Neuronal stem cell (in vitro differentiated cells): Measurements from ENCODE around the gene RAMP3.
A peak's percentile ranks its signal among the peaks of the same experiment; 100 is the strongest.

Experiments
- DNase-seq: peaks from one replicate; pipeline ENCODE4 v3.0.0-alpha.2; 2013; ENCODE audit warnings: low spot score
- H2AFZ ChIP-seq: one replicate; pipeline ENCODE4 v1.6.1; 2013; ENCODE audit warnings: mild to moderate bottlenecking, low read length, inconsistent platforms
- H2AK5ac ChIP-seq: 2 replicates; pipeline ENCODE4 v1.6.1; 2013; ENCODE audit warnings: low read depth, mild to moderate bottlenecking, inconsistent platforms, low read length, moderate library complexity, mixed read lengths
- H2BK120ac ChIP-seq: 2 replicates; pipeline ENCODE4 v1.6.1; 2013; ENCODE audit warnings: low read depth, mild to moderate bottlenecking, inconsistent platforms, low read length, moderate library complexity, mixed read lengths
- H2BK12ac ChIP-seq: one replicate; pipeline ENCODE4 v1.6.1; 2013; ENCODE audit warnings: low read length, inconsistent platforms
- H2BK15ac ChIP-seq: 2 replicates; pipeline ENCODE4 v1.6.1; 2013; ENCODE audit warnings: mild to moderate bottlenecking, low read length, inconsistent platforms, mixed read lengths
- H2BK5ac ChIP-seq: one replicate; pipeline ENCODE4 v1.6.1; 2013; ENCODE audit warnings: inconsistent platforms, mild to moderate bottlenecking, low read length, moderate library complexity
- H3K14ac ChIP-seq: one replicate; pipeline ENCODE4 v1.6.1; 2013; ENCODE audit warnings: low read length, inconsistent platforms
- H3K18ac ChIP-seq: 2 replicates; pipeline ENCODE4 v1.6.1; 2013; ENCODE audit warnings: low read length, inconsistent platforms
- H3K23ac ChIP-seq: 2 replicates; pipeline ENCODE4 v1.6.1; 2013; ENCODE audit warnings: low read depth, mild to moderate bottlenecking, mixed read lengths, low read length, inconsistent platforms; ENCODE audit not compliant: poor library complexity
- H3K27ac ChIP-seq: replicated peaks from 3 replicates; pipeline ENCODE4 v1.5.1; 2013; ENCODE audit warnings: low read length, inconsistent platforms
- H3K27me3 ChIP-seq, 3 experiments: 2 replicates each; pipeline ENCODE4 v1.6.1; 2013; ENCODE audit warnings: low read length in 3 of 3, mild to moderate bottlenecking in 2 of 3, inconsistent platforms in 1 of 3, low read depth in 1 of 3, mixed read lengths in 1 of 3, moderate library complexity in 1 of 3; ENCODE audit not compliant: control insufficient read depth in 3 of 3, insufficient read depth in 3 of 3
- H3K36me3 ChIP-seq, 2 donors: replicated peaks in 1 of 2; 2 replicates each; pipeline ENCODE4 v1.6.1; 2013; ENCODE audit warnings: low read length in 2 of 2; ENCODE audit not compliant: control insufficient read depth in 2 of 2, insufficient read depth in 2 of 2
- H3K4ac ChIP-seq: 2 replicates; pipeline ENCODE4 v1.6.1; 2013; ENCODE audit warnings: inconsistent platforms, mild to moderate bottlenecking, low read length, moderate library complexity
- H3K4me1 ChIP-seq, 2 donors: 1 replicate in 1 of 2; 2 replicates in 1 of 2; pipeline ENCODE4 v1.6.1; 2013; ENCODE audit warnings: low read length in 2 of 2, low read depth in 1 of 2; ENCODE audit not compliant: control insufficient read depth in 2 of 2, insufficient read depth in 1 of 2
- H3K4me2 ChIP-seq: one replicate; pipeline ENCODE4 v1.6.1; 2013; ENCODE audit warnings: mild to moderate bottlenecking, low read length, inconsistent platforms; ENCODE audit not compliant: insufficient read depth, poor library complexity, severe bottlenecking
- H3K4me3 ChIP-seq, 2 donors: 2 replicates each; pipeline ENCODE4 v1.5.1; 2013; ENCODE audit warnings: low read length in 2 of 2, mild to moderate bottlenecking in 2 of 2, inconsistent platforms in 1 of 2, moderate library complexity in 1 of 2
- H3K79me1 ChIP-seq: one replicate; pipeline ENCODE4 v1.6.1; 2013; ENCODE audit warnings: low read depth, mild to moderate bottlenecking, inconsistent platforms, low read length, moderate library complexity
- H3K9ac ChIP-seq: one replicate; pipeline ENCODE4 v1.6.1; 2013; ENCODE audit warnings: mild to moderate bottlenecking, low read depth, low read length, inconsistent platforms; ENCODE audit not compliant: poor library complexity
- H3K9me3 ChIP-seq, 2 donors: replicated peaks in 1 of 2; 2 replicates each; pipeline versions ENCODE3 to v1.6.1; 2013; ENCODE audit warnings: low read length in 2 of 2, mild to moderate bottlenecking in 2 of 2, inconsistent platforms in 1 of 2, low read depth in 1 of 2, mixed read lengths in 1 of 2, moderate library complexity in 1 of 2; ENCODE audit not compliant: control insufficient read depth in 2 of 2, insufficient read depth in 1 of 2
- H4K8ac ChIP-seq: one replicate; pipeline ENCODE4 v1.6.1; 2013; ENCODE audit warnings: low read depth, mild to moderate bottlenecking, inconsistent platforms, low read length, moderate library complexity
- H4K91ac ChIP-seq: one replicate; pipeline ENCODE4 v1.6.1; 2013; ENCODE audit warnings: low read length, low read depth, mild to moderate bottlenecking, inconsistent platforms; ENCODE audit not compliant: poor library complexity
- WGBS, 2 donors: extraction: QIAGEN DNeasy Blood & Tissue Kit; methylation state at CpG; one replicate each; pipeline ENCODE4 v1.1.7; 2013; ENCODE audit warnings: missing lambda C conversion rate in 2 of 2, mixed read lengths in 1 of 2; ENCODE audit not compliant: insufficient read length in 2 of 2, insufficient replicate concordance in 1 of 2; ENCODE audit errors: extremely low coverage in 2 of 2; 5-methylcytosine and 5-hydroxymethylcytosine counted together

Gene RAMP3

GRCh38 chr7:45165857-45166256, 8.3 kb downstream of the RAMP3 start:
- no peak for DNase-seq
- H4K8ac ChIP-seq, result no peak overlapping the region
- no peaks in the 10 kb centered on the region for H3K4me1 ChIP-seq
- no peak overlapping the region for H3K4ac ChIP-seq
- H4K91ac ChIP-seq, result no peak overlapping the region
- H3K4me3 ChIP-seq, result no peak overlapping the region
- H3K36me3 ChIP-seq, result no peaks in the 10 kb centered on the region
- H3K27me3 ChIP-seq, result peaks cover 0 to 12% (median 0%) of the 10 kb centered on the region in 3 experiments
- H2BK12ac ChIP-seq, result no peak overlapping the region
- WGBS, 2 donors, result no CpG with 5 or more reads among the region's 3 CpGs
- no peak overlapping the region for H3K18ac ChIP-seq
- H2BK5ac ChIP-seq, result no peak overlapping the region
- no peak overlapping the region for H2BK15ac ChIP-seq
- no peak overlapping the region for H2AK5ac ChIP-seq
- no peaks in the 10 kb centered on the region for H3K79me1 ChIP-seq
- H3K27ac ChIP-seq, result no peak overlapping the region
- no peak overlapping the region for H3K4me2 ChIP-seq
- no peak overlapping the region for H3K9ac ChIP-seq
- H3K9me3 ChIP-seq, result no peaks in the 10 kb centered on the region
- no peak overlapping the region for H3K14ac ChIP-seq
- no peak overlapping the region for H3K23ac ChIP-seq
- no peak overlapping the region for H2AFZ ChIP-seq
- no peak overlapping the region for H2BK120ac ChIP-seq

- Histone ChIP-seq H3K4me3 (no peak overlapping the region), H3K79me1 (no peaks in the 10 kb centered on the region), H2AK5ac (no peak overlapping the region), H3K18ac (no peak overlapping the region), H3K14ac (no peak overlapping the region), H3K27me3 (peaks cover 0 to 2% (median 0%) of the 10 kb centered on the region in 3 experiments), H3K4me2 (no peak overlapping the region), H3K9me3 (no peaks in the 10 kb centered on the region), H4K8ac (no peak overlapping the region), H3K4me1 (no peaks in the 10 kb centered on the region), H2BK120ac (no peak overlapping the region), H3K36me3 (no peaks in the 10 kb centered on the region), H3K9ac (no peak overlapping the region), H3K23ac (no peak overlapping the region), H2BK5ac (no peak overlapping the region), H3K4ac (no peak overlapping the region), H2BK15ac (no peak overlapping the region), H4K91ac (no peak overlapping the region), H2BK12ac (no peak overlapping the region), H3K27ac (no peak overlapping the region), H2AFZ (no peak overlapping the region)
- no peak for DNase-seq
- no CpG with 5 or more reads among the region's 1 CpG for WGBS, 2 donors
These were observed 14.4 kb downstream of the RAMP3 start for GRCh38 chr7:45171946-45172345.

GRCh38 chr7:45173596-45174327, 16.2 kb downstream of the RAMP3 start:
- H3K4ac ChIP-seq, result no peak overlapping the region
- no peak overlapping the region for H4K8ac ChIP-seq
- no peak overlapping the region for H4K91ac ChIP-seq
- H2BK120ac ChIP-seq, result no peak overlapping the region
- no peaks in the 10 kb centered on the region for H3K79me1 ChIP-seq
- no peak overlapping the region for H3K23ac ChIP-seq
- H3K27ac ChIP-seq, result no peak overlapping the region
- H3K14ac ChIP-seq, result peak overlapping the region; percentile 85
- H3K9me3 ChIP-seq, result no peaks in the 10 kb centered on the region
- no peak overlapping the region for H3K18ac ChIP-seq
- no peaks in the 10 kb centered on the region for H3K4me1 ChIP-seq
- H3K27me3 ChIP-seq, result peaks cover 0 to 2% (median 0%) of the 10 kb centered on the region in 3 experiments
- H2BK12ac ChIP-seq, result no peak overlapping the region
- no peak overlapping the region for H2AFZ ChIP-seq
- no peaks in the 10 kb centered on the region for H3K36me3 ChIP-seq
- no peak overlapping the region for H2BK5ac ChIP-seq
- H3K4me2 ChIP-seq, result no peak overlapping the region
- WGBS, 2 donors, result no CpG with 5 or more reads among the region's 6 CpGs
- H2AK5ac ChIP-seq, result peak overlapping the region; percentile 43
- H2BK15ac ChIP-seq, result peak overlapping the region; percentile 20
- H3K4me3 ChIP-seq, result no peak overlapping the region
- no peak overlapping the region for H3K9ac ChIP-seq
- DNase-seq, result no peak

GRCh38 chr7:45174328-45174610, 16.7 kb downstream of the RAMP3 start:
- no peak for DNase-seq
- Histone ChIP-seq H3K14ac (no peak overlapping the region), H3K27me3 (peaks cover 0 to 2% (median 2%) of the 10 kb centered on the region in 3 experiments), H3K36me3 (no peaks in the 10 kb centered on the region), H3K18ac (no peak overlapping the region), H2BK120ac (no peak overlapping the region), H3K4me3 (no peak overlapping the region), H4K8ac (no peak overlapping the region), H2AK5ac (peak overlapping the region; percentile 43), H3K23ac (no peak overlapping the region), H2BK15ac (peak overlapping the region; percentile 20), H3K9ac (no peak overlapping the region), H3K9me3 (no peaks in the 10 kb centered on the region), H3K4me1 (no peaks in the 10 kb centered on the region), H2BK5ac (no peak overlapping the region), H3K79me1 (no peaks in the 10 kb centered on the region), H2BK12ac (no peak overlapping the region), H3K4ac (no peak overlapping the region), H3K4me2 (no peak overlapping the region), H4K91ac (no peak overlapping the region), H3K27ac (no peak overlapping the region), H2AFZ (no peak overlapping the region)
- no CpG with 5 or more reads among the region's 4 CpGs for WGBS, 2 donors
